Breast epithelium (tissue), 3 donors: ENCODE results near the gene OSBPL9.

Experiments used
- CTCF ChIP-seq, 3 donors: fragments of 450-650 bp; IDR thresholded peaks; one replicate each; pipeline ENCODE4 v1.5.1; 2016 to 2017; ENCODE audit warnings: antibody characterized with exemption in 3 of 3, mild to moderate bottlenecking in 3 of 3, moderate library complexity in 3 of 3
- POLR2A ChIP-seq: fragments of 450-650 bp; IDR thresholded peaks from one replicate; pipeline ENCODE4 v1.6.1; 2016; ENCODE audit warnings: antibody characterized with exemption, mild to moderate bottlenecking, moderate library complexity

GRCh38 chr1:51714374-51715019, 97.6 kb downstream of the OSBPL9 start:
- TF ChIP-seq CTCF (IDR thresholded peaks at IDR 0.05) (no peak), POLR2A (no peak)
